Heart left ventricle (tissue), 16 donors: ENCODE results near the gene TMEM203. TPM values are rescaled to one million over a fixed set of nuclear protein-coding genes. Genes with fewer than 3 reads are reported as not detected.
"Not testable (repeated sequence)": the region's sequence is repeated elsewhere in the genome, so short reads cannot be mapped to it uniquely, and the experiment has no call there.

ENCODE experiments used
- ATAC-seq, 4 donors: fragments of 200-7000 bp; cut with Tn5 transposase; one replicate each; pipeline ENCODE4 v1.9.1; 2020 to 2022; ENCODE audit warnings: moderate library complexity in 4 of 4, mild to moderate bottlenecking in 3 of 4, moderate number of reproducible peaks in 1 of 4
- DNase-seq, 5 donors: peaks; one replicate each; pipeline ENCODE4 v3.0.0-alpha.2; 2020
- H3K27ac ChIP-seq, 12 donors: fragments of 200-600 bp; sonication (generic) in 4 of 12; one replicate each; pipeline versions ENCODE4 v1.5.0 to v1.8.0; 2016 to 2022; ENCODE audit warnings: mild to moderate bottlenecking in 2 of 12
- H3K27me3 ChIP-seq, 9 donors: fragments of 200-600 bp; sonication (generic) in 2 of 9; one replicate each; pipeline versions ENCODE4 v1.5.1 to v1.8.0; 2016 to 2022; ENCODE audit warnings: mild to moderate bottlenecking in 3 of 9
- H3K36me3 ChIP-seq, 9 donors: fragments of 200-600 bp; sonication (generic) in 2 of 9; one replicate each; pipeline versions ENCODE4 v1.5.0 to v1.8.0; 2018 to 2022; ENCODE audit warnings: mild to moderate bottlenecking in 2 of 9
- H3K4me1 ChIP-seq, 12 donors: fragments of 200-600 bp; sonication (generic) in 4 of 12; one replicate each; pipeline versions ENCODE4 v1.5.0 to v1.8.0; 2016 to 2022; ENCODE audit warnings: mild to moderate bottlenecking in 3 of 12
- H3K4me3 ChIP-seq, 12 donors: fragments of 200-600 bp; sonication (generic) in 4 of 12; one replicate each; pipeline versions ENCODE4 v1.5.0 to v1.8.0; 2017 to 2022; ENCODE audit warnings: mild to moderate bottlenecking in 9 of 12, moderate library complexity in 4 of 12
- H3K9me3 ChIP-seq, 12 donors: fragments of 200-600 bp; sonication (generic) in 4 of 12; one replicate each; pipeline versions ENCODE4 v1.5.0 to v1.8.0; 2016 to 2022; ENCODE audit warnings: mild to moderate bottlenecking in 1 of 12
- POLR2A ChIP-seq, 2 donors: fragments of 450-650 bp; IDR thresholded peaks; one replicate each; pipeline ENCODE4 v1.6.1; 2017; ENCODE audit warnings: antibody characterized with exemption in 2 of 2, mild to moderate bottlenecking in 2 of 2, moderate library complexity in 2 of 2
- WGBS, 4 donors: extraction: QIAGEN DNeasy Blood & Tissue Kit in 2 of 4; methylation state at CpG; one replicate each; pipeline versions ENCODE4 v1.1.5 to v1.1.7; 2013 to 2018; 5-methylcytosine and 5-hydroxymethylcytosine counted together
- intact Hi-C, 10 donors: fragments of 100-400 bp; cut with DNase I; formaldehyde crosslinking; loops; one replicate each; pipeline versions ENCODE4 v1.11.1 to v1.14.2; 2022
- polyA plus RNA-seq, 2 donors: library from polyadenylated mRNA; stranded (reverse); fragments of 200-250 nt; gene quantifications; one replicate each; pipeline ENCODE4 v1.2.3, GENCODE V29; 2013
- total RNA-seq, 9 donors: library from RNA; depleted of rRNA in 2 of 9; stranded (reverse); fragments of >200 nt in 2 of 9; fragmentation: NEBNext Ultra II Directional in 3 of 9; extraction: Animal tissue kit (Norgen Biotek cat#: 25700) in 3 of 9; gene quantifications; one replicate each; pipeline versions ENCODE4 v1.1.0 to v1.2.4, GENCODE V29; 2016 to 2023
- TF ChIP-seq, protein P1 (sequence below), 12 donors: fragments of 200-600 bp; sonication (generic) in 4 of 12; IDR thresholded peaks; one replicate each; pipeline versions ENCODE4 v1.5.0 to v1.8.0; 2018 to 2022; ENCODE audit warnings: antibody characterized with exemption in 12 of 12, mild to moderate bottlenecking in 5 of 12
- donor health status: ischemic (EF 13 %, LVEDD 7.1; RV severe dilation, severe dysfunction).
- donor health status: healthy with polysubstance abuse.
- donor health status: DM: no; HTN: yes; CAD: no.
- donor health status: DM: no; HTN: no; CAD: no.
- donor health status: ischemic (EF 25% LVEDD 6.9; RV normal size, moderate dysfunction).
- donor health status: ischemic (EF 25% LVEDD 5.7; RV mildly dilated, moderate dysfunction).
- donor health status: healthy.
- donor health status: DM: yes; HTN: yes; CAD: no.
- donor health status: ischemic (EF 35%, LVEDD 5.7; RV mildly dilated, moderate dysfunction).
- donor health status: nonischemic (EF 11% LVEDD 7.7; RV severe dilation, severe dysfunction).
- donor health status: DM: yes; HTN: yes; CAD: no.
- donor health status: PGD.
- donor health status: ischemic (EF 29% LVEDD 5.4; RV normal size, mild dysfunction).
- donor health status: nonischemic (EF 23%, LVEDD 6.1; RV moderate dilation, normal function).

The TMEM203 gene
- total and polyA plus RNA-seq, 11 donors, result 30.8 to 52.0 (median 42.1) TPM

GRCh38 chr9:137245450-137246421 is 40.3 kb upstream of the TMEM203 start:
- intact Hi-C loops, result no loop called here
- 92 to 94% (median 93%) methylated on average over 18 to 25 of the region's 25 CpGs for WGBS, 4 donors
- no peaks in the 10 kb centered on the region for H3K9me3 ChIP-seq
- H3K4me3 ChIP-seq, result no peak overlapping the region
- TF ChIP-seq POLR2A (IDR thresholded peaks at IDR 0.05), result no peak
- TF ChIP-seq, protein P1, sequence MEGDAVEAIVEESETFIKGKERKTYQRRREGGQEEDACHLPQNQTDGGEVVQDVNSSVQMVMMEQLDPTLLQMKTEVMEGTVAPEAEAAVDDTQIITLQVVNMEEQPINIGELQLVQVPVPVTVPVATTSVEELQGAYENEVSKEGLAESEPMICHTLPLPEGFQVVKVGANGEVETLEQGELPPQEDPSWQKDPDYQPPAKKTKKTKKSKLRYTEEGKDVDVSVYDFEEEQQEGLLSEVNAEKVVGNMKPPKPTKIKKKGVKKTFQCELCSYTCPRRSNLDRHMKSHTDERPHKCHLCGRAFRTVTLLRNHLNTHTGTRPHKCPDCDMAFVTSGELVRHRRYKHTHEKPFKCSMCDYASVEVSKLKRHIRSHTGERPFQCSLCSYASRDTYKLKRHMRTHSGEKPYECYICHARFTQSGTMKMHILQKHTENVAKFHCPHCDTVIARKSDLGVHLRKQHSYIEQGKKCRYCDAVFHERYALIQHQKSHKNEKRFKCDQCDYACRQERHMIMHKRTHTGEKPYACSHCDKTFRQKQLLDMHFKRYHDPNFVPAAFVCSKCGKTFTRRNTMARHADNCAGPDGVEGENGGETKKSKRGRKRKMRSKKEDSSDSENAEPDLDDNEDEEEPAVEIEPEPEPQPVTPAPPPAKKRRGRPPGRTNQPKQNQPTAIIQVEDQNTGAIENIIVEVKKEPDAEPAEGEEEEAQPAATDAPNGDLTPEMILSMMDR (IDR thresholded peaks at IDR 0.05), result no peak
- no peaks in the 10 kb centered on the region for H3K27me3 ChIP-seq
- H3K36me3 ChIP-seq, result peaks cover 0 to 24% (median 18%) of the 10 kb centered on the region in 9 donors
- H3K4me1 ChIP-seq, result peaks cover 0 to 40% (median 30%) of the 10 kb centered on the region in 12 donors
- H3K27ac ChIP-seq, result no peak overlapping the region
- DNase-seq (no peak), ATAC-seq (no peak)

DNA sequence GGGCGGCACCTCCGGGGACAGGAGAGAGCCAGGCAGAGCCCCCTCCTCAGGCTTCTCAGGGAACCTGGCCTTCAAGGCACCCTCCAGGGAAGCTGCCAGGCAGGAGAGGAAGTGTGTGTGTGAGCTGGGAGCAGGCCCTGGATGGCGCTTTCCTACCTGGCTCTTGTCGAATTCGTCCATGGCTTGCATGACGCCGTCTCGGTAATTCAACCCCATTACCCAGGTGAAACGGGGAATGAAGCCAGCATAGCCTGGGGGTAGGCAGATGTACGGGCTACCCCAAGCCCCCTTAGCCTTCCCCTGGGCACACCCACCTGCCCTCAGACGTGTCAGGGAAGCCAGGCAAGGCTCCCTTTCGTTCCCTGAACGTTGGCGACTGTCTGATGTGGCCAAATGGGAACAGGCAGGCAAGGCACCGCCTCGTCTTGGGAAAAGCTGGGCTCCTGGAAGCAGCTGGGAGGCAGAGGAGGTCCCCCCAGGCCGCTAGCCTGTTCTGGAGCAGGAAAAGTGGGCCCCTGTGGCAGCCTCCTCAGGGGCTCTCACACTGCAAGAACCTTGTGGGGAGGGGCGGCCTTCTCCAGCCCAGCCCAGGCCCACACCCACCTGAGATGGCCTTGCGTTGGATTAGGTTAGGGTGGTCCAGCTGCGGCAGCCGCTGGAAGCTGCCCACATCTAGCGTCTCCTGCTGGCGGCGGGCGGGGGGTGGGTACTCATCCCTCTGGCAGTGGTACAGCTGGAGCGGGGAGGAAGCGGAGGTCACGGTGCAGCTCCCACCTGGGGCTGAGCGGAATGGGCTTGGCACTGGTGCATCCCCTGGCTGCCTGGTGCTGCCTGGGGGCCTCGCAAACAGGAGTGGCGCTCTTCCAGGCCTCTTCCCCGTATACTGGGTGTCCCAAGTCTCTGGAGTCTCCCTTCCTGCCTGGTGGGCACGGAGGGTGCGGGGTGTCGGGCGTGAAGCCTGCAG is 39.3 kb upstream of the TMEM203 start:
- Histone ChIP-seq H3K27ac (no peak overlapping the region), H3K36me3 (peaks cover 0 to 24% (median 18%) of the 10 kb centered on the region in 9 donors), H3K4me1 (peaks cover 0 to 39% (median 29%) of the 10 kb centered on the region in 12 donors), H3K4me3 (no peak overlapping the region), H3K9me3 (no peaks in the 10 kb centered on the region), H3K27me3 (no peaks in the 10 kb centered on the region)
- TF ChIP-seq, protein P1 (IDR thresholded peaks at IDR 0.05), result no peak
- TF ChIP-seq POLR2A (IDR thresholded peaks at IDR 0.05), result no peak
- intact Hi-C loops, result no loop called here
- ATAC-seq (no peak), DNase-seq (no peak)
- 75 to 83% (median 80%) methylated on average over 28 to 36 of the region's 36 CpGs for WGBS, 4 donors

DNA sequence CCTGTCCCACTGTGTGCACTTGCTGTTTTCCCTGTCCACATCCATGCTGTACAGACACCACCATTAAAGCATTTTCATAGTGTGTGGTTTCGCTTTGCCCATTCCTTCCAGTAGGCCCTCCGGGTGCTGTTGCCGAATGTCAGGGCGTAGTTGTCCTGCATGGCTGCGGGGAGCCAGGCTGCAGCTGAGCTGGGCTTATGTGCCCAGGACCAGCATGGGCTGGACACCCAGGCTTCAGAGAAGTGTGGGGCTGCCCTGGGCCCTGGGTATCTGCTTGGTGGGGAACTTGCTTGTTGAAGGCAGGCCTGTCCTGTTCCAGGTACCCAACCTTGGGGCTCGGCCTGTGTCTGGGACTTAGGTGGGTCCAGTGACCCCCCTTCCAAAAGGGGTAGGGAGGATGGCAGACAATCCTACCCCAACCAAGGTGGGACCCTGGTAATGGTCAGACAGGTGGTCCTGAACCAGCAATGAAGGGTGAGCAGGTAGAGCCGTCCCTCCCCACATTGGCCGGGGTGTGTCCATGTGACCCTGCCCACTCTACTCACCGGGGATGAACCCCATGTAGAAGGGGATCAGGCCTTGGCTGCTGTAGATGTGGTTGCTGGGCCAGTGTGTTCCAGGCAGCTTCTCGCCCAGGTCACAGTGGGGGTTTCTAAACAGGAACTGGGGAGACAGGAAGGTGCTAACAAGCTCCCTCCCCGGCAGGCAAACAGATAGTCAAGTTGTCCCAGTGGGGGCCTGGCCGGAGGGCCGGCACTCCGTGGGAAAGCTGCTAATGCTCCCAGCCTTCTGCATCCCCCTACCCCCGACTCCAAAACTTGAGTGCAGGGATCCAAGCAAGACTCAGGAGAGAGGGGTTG is 38.4 kb upstream of the TMEM203 start:
- no peaks in the 10 kb centered on the region for H3K27me3 ChIP-seq
- H3K36me3 ChIP-seq, result peaks cover 0 to 24% (median 18%) of the 10 kb centered on the region in 9 donors
- ATAC-seq, result no peak
- H3K4me1 ChIP-seq, result peaks cover 0 to 46% (median 35%) of the 10 kb centered on the region in 12 donors
- no peak overlapping the region for H3K4me3 ChIP-seq
- H3K27ac ChIP-seq, result peak overlapping the region in 3 of 12 donors; percentile 9 to 10 (median 9)
- no peaks in the 10 kb centered on the region for H3K9me3 ChIP-seq
- intact Hi-C loops, result no loop called here
- no peak for DNase-seq
- TF ChIP-seq POLR2A (IDR thresholded peaks at IDR 0.05), result peak in 1 of 2 donors; percentile 2
- TF ChIP-seq, protein P1 (IDR thresholded peaks at IDR 0.05), result no peak
- 62 to 75% (median 69%) methylated on average over 10 to 15 of the region's 15 CpGs for WGBS, 4 donors

GRCh38 chr9:137243266-137243625 is 37.8 kb upstream of the TMEM203 start:
- Histone ChIP-seq H3K27ac (peak overlapping the region in 1 of 12 donors; percentile 9), H3K36me3 (peaks cover 0 to 24% (median 18%) of the 10 kb centered on the region in 9 donors), H3K4me1 (peaks cover 0 to 50% (median 38%) of the 10 kb centered on the region in 12 donors), H3K4me3 (peak overlapping the region in 3 of 12 donors; percentile 89 to 91 (median 90))
- 87 to 90% (median 88%) methylated on average over 18 of the region's 18 CpGs for WGBS, 4 donors
- DNase-seq, intact Hi-C loops, H3K27me3 ChIP-seq, H3K9me3 ChIP-seq, ATAC-seq: not testable (repeated sequence)
